ENCODE results near the gene CDKN1B.
A peak's percentile ranks its signal among the peaks of the same experiment; 100 is the strongest.

The CDKN1B gene

GRCh38 chr12:12715459-12716150, 1.6 kb upstream of the CDKN1B start:
- FAIRE-seq, result no peak

GRCh38 chr12:12716151-12716792, 896 bp upstream of the CDKN1B start:
- TF ChIP-seq POLR2A (IDR thresholded peaks at IDR 0.05; ENCODE audit: low read depth, low read length), result no peak
- FAIRE-seq (no peak), DNase-seq (ENCODE audit: insufficient read length, low spot score) (no peak)

More at GRCh38 chr12:12715459-12716150, 1.6 kb upstream of the CDKN1B start:
- DNase-seq (ENCODE audit: insufficient read length, low spot score), result no peak
- TF ChIP-seq POLR2A (IDR thresholded peaks at IDR 0.05; ENCODE audit: low read depth, low read length), result no peak

- FAIRE-seq, result no peak
- no peak for DNase-seq (ENCODE audit: insufficient read length, low spot score)
- no peak for TF ChIP-seq POLR2A (IDR thresholded peaks at IDR 0.05; ENCODE audit: low read depth, low read length)
These were observed 615 bp downstream of the CDKN1B start for GRCh38 chr12:12717586-12718380.

GRCh38 chr12:12718381-12718759, 1.2 kb downstream of the CDKN1B start:
- no peak for FAIRE-seq

GRCh38 chr12:12718853-12719252, 1.7 kb downstream of the CDKN1B start:
- no peak for TF ChIP-seq POLR2A (IDR thresholded peaks at IDR 0.05; ENCODE audit: low read depth, low read length)
- DNase-seq (ENCODE audit: insufficient read length, low spot score) (no peak), FAIRE-seq (no peak)

More at GRCh38 chr12:12718381-12718759, 1.2 kb downstream of the CDKN1B start:
- TF ChIP-seq POLR2A (IDR thresholded peaks at IDR 0.05; ENCODE audit: low read depth, low read length), result no peak
- DNase-seq (ENCODE audit: insufficient read length, low spot score), result no peak

- no peak for TF ChIP-seq POLR2A (IDR thresholded peaks at IDR 0.05; ENCODE audit: low read depth, low read length)
- no peak for FAIRE-seq
- DNase-seq (ENCODE audit: insufficient read length, low spot score), result no peak
These were observed 2.3 kb downstream of the CDKN1B start for GRCh38 chr12:12719496-12719895.

- TF ChIP-seq POLR2A (IDR thresholded peaks at IDR 0.05; ENCODE audit: low read depth, low read length), result no peak
- FAIRE-seq (no peak), DNase-seq (ENCODE audit: insufficient read length, low spot score) (no peak)
These were observed 2.9 kb downstream of the CDKN1B start for GRCh38 chr12:12720052-12720451.

GRCh38 chr12:12720672-12721161, 3.5 kb downstream of the CDKN1B start:
- no peak for TF ChIP-seq POLR2A (IDR thresholded peaks at IDR 0.05; ENCODE audit: low read depth, low read length)
- FAIRE-seq (peak; percentile 65), DNase-seq (ENCODE audit: insufficient read length, low spot score) (no peak)

- no peak for DNase-seq (ENCODE audit: insufficient read length, low spot score)
- no peak for FAIRE-seq
- no peak for TF ChIP-seq POLR2A (IDR thresholded peaks at IDR 0.05; ENCODE audit: low read depth, low read length)
These were observed 4.1 kb downstream of the CDKN1B start for GRCh38 chr12:12721176-12721751.

- no peak for TF ChIP-seq POLR2A (IDR thresholded peaks at IDR 0.05; ENCODE audit: low read depth, low read length)
- FAIRE-seq, result peak; percentile 36
- no peak for DNase-seq (ENCODE audit: insufficient read length, low spot score)
These were observed 4.8 kb downstream of the CDKN1B start for GRCh38 chr12:12721814-12722434.

- DNase-seq (ENCODE audit: insufficient read length, low spot score) (no peak), FAIRE-seq (peak; percentile 71)
These were observed 5.4 kb downstream of the CDKN1B start for GRCh38 chr12:12722435-12723148.

GRCh38 chr12:12723149-12723680, 6.0 kb downstream of the CDKN1B start:
- FAIRE-seq (no peak), DNase-seq (ENCODE audit: insufficient read length, low spot score) (no peak)
- no peak for TF ChIP-seq POLR2A (IDR thresholded peaks at IDR 0.05; ENCODE audit: low read depth, low read length)

More at GRCh38 chr12:12722435-12723148, 5.4 kb downstream of the CDKN1B start:
- TF ChIP-seq POLR2A (IDR thresholded peaks at IDR 0.05; ENCODE audit: low read depth, low read length), result no peak

Data from H54 (cell line).